H9 (cell line): ENCODE data around the gene PIGM. TPM values are rescaled to one million over a fixed set of nuclear protein-coding genes. Genes with fewer than 3 reads are reported as not detected.

Experiments used
- DNase-seq: peaks from one replicate; pipeline ENCODE4 v3.0.0-alpha.2; 2017
- H2AFZ ChIP-seq: one replicate; pipeline ENCODE4 v1.6.1; 2013; ENCODE audit warnings: mild to moderate bottlenecking, low read length, control low read depth, moderate library complexity
- H2AK5ac ChIP-seq: 2 replicates; pipeline ENCODE4 v1.6.1; 2013; ENCODE audit warnings: low read length, control low read depth, mixed read lengths; ENCODE audit not compliant: insufficient read length
- H2BK120ac ChIP-seq: one replicate; pipeline ENCODE4 v1.6.1; 2013; ENCODE audit warnings: low read depth, mild to moderate bottlenecking, low read length, control low read depth, inconsistent platforms; ENCODE audit not compliant: poor library complexity, severe bottlenecking
- H2BK12ac ChIP-seq: 2 replicates; pipeline ENCODE4 v1.6.1; 2013; ENCODE audit warnings: low read length, control low read depth, mixed read lengths, low read depth; ENCODE audit not compliant: insufficient read length
- H2BK15ac ChIP-seq: 2 replicates; pipeline ENCODE4 v1.6.1; 2013; ENCODE audit warnings: low read depth, low read length, control low read depth
- H2BK20ac ChIP-seq: one replicate; pipeline ENCODE4 v1.6.1; 2013; ENCODE audit warnings: low read depth, mild to moderate bottlenecking, low read length, control low read depth, inconsistent platforms; ENCODE audit not compliant: poor library complexity, severe bottlenecking
- H2BK5ac ChIP-seq: 2 replicates; pipeline ENCODE4 v1.6.1; 2013; ENCODE audit warnings: low read length, control low read depth, mixed read lengths; ENCODE audit not compliant: insufficient read length
- H3K14ac ChIP-seq: 2 replicates; pipeline ENCODE4 v1.6.1; 2013; ENCODE audit warnings: low read length, control low read depth; ENCODE audit not compliant: insufficient read depth
- H3K18ac ChIP-seq: 2 replicates; pipeline ENCODE4 v1.6.1; 2013; ENCODE audit warnings: low read depth, mild to moderate bottlenecking, mixed read lengths, low read length, control low read depth; ENCODE audit not compliant: insufficient read length
- H3K23ac ChIP-seq: 2 replicates; pipeline ENCODE4 v1.6.1; 2013; ENCODE audit warnings: low read length, control low read depth, mixed read lengths, low read depth; ENCODE audit not compliant: insufficient read length
- H3K23me2 ChIP-seq: 2 replicates; pipeline ENCODE4 v1.6.1; 2013; ENCODE audit warnings: low read depth, mild to moderate bottlenecking, mixed read lengths, low read length, control low read depth; ENCODE audit not compliant: insufficient read length, poor library complexity, severe bottlenecking
- H3K27ac ChIP-seq: 2 replicates; pipeline ENCODE4 v1.5.1; 2013; ENCODE audit warnings: low read length, control low read depth, mixed read lengths, low read depth; ENCODE audit not compliant: insufficient read length
- H3K27me3 ChIP-seq: 2 replicates; pipeline ENCODE4 v1.6.1; 2013; ENCODE audit warnings: low read length, control low read depth, inconsistent platforms; ENCODE audit not compliant: insufficient read depth
- H3K4ac ChIP-seq: 2 replicates; pipeline ENCODE4 v1.6.1; 2013; ENCODE audit warnings: low read depth, mild to moderate bottlenecking, control low read depth, inconsistent platforms, low read length, moderate library complexity
- H3K4me1 ChIP-seq: 2 replicates; pipeline ENCODE4 v1.6.1; 2013; ENCODE audit warnings: low read length, control low read depth, inconsistent platforms; ENCODE audit not compliant: insufficient read depth
- H3K4me2 ChIP-seq: 2 replicates; pipeline ENCODE4 v1.6.1; 2013; ENCODE audit warnings: low read length, control low read depth, mixed read lengths; ENCODE audit not compliant: insufficient read length, insufficient read depth
- H3K56ac ChIP-seq: 2 replicates; pipeline ENCODE4 v1.6.1; 2013; ENCODE audit warnings: low read depth, mild to moderate bottlenecking, mixed read lengths, low read length, control low read depth; ENCODE audit not compliant: insufficient read length
- H3K79me1 ChIP-seq: 2 replicates; pipeline ENCODE4 v1.6.1; 2013; ENCODE audit warnings: low read depth, mild to moderate bottlenecking, moderate library complexity, low read length, control low read depth, inconsistent platforms; ENCODE audit not compliant: insufficient read depth, poor library complexity, severe bottlenecking
- H3K79me2 ChIP-seq: 2 replicates; pipeline ENCODE4 v1.6.1; 2013; ENCODE audit warnings: low read length, control low read depth, inconsistent platforms; ENCODE audit not compliant: insufficient read depth
- H3K9ac ChIP-seq: 2 replicates; pipeline ENCODE4 v1.6.1; 2013; ENCODE audit warnings: low read length, control low read depth, mixed read lengths; ENCODE audit not compliant: insufficient read length; ENCODE audit errors: extremely low read depth
- H3K9me3 ChIP-seq: one replicate; pipeline ENCODE4 v1.6.1; 2013; ENCODE audit warnings: low read depth, low read length, inconsistent platforms; ENCODE audit not compliant: control insufficient read depth
- H3T11ph ChIP-seq: one replicate; pipeline ENCODE4 v1.6.1; 2013; ENCODE audit warnings: mild to moderate bottlenecking, low read length, control low read depth, inconsistent platforms
- H4K20me1 ChIP-seq: one replicate; pipeline ENCODE4 v1.6.1; 2013; ENCODE audit not compliant: control insufficient read depth, insufficient read length, insufficient read depth
- H4K5ac ChIP-seq: 2 replicates; pipeline ENCODE4 v1.6.1; 2013; ENCODE audit warnings: low read depth, mild to moderate bottlenecking, mixed read lengths, low read length, control low read depth; ENCODE audit not compliant: insufficient read length
- H4K8ac ChIP-seq: replicated peaks from 2 replicates; pipeline ENCODE4 v1.6.1; 2013; ENCODE audit warnings: low read length, control low read depth, mixed read lengths, low read depth; ENCODE audit not compliant: insufficient read length
- H4K91ac ChIP-seq: 2 replicates; pipeline ENCODE4 v1.6.1; 2013; ENCODE audit warnings: low read depth, mild to moderate bottlenecking, moderate library complexity, mixed read lengths, low read length, control low read depth; ENCODE audit not compliant: insufficient read length
- H3K27ac Mint-ChIP-seq, 3 experiments: 2 replicates in 2 of 3; 3 replicates in 1 of 3; pipeline ENCODE4 v1.8.0; 2020 to 2021; ENCODE audit warnings: mixed read lengths in 3 of 3, mild to moderate bottlenecking in 1 of 3, moderate library complexity in 1 of 3
- H3K27me3 Mint-ChIP-seq: 2 replicates; pipeline ENCODE4 v1.8.0; 2021; ENCODE audit warnings: low read depth, mild to moderate bottlenecking, moderate library complexity, mixed read lengths
- H3K36me3 Mint-ChIP-seq, 3 experiments: 2 replicates in 2 of 3; 3 replicates in 1 of 3; pipeline ENCODE4 v1.8.0; 2020 to 2021; ENCODE audit warnings: low read depth in 3 of 3, mixed read lengths in 3 of 3; ENCODE audit not compliant: insufficient read depth in 1 of 3
- H3K4me1 Mint-ChIP-seq, 2 experiments: 2 replicates each; pipeline ENCODE4 v1.8.0; 2020; ENCODE audit warnings: mixed read lengths in 2 of 2
- H3K4me3 Mint-ChIP-seq, 2 experiments: 2 replicates in 1 of 2; 3 replicates in 1 of 2; pipeline ENCODE4 v1.8.0; 2020 to 2021; ENCODE audit warnings: mild to moderate bottlenecking in 2 of 2, mixed read lengths in 2 of 2, moderate library complexity in 1 of 2
- H3K9me3 Mint-ChIP-seq, 2 experiments: 2 replicates in 1 of 2; 3 replicates in 1 of 2; pipeline ENCODE4 v1.8.0; 2020; ENCODE audit warnings: mild to moderate bottlenecking in 2 of 2, mixed read lengths in 2 of 2, moderate library complexity in 1 of 2
- CTCF ChIP-seq: fragments of 200-600 bp; sonication (generic); conservative IDR thresholded peaks from 3 replicates; pipeline ENCODE4 v1.8.0; 2021; ENCODE audit warnings: antibody characterized with exemption, mild to moderate bottlenecking
- WGBS: extraction: QIAGEN DNeasy Blood & Tissue Kit; methylation state at CpG from one replicate; pipeline ENCODE4 v1.1.7; 2013; ENCODE audit warnings: missing lambda C conversion rate, low lambda C conversion rate, mixed read lengths; ENCODE audit not compliant: insufficient read length; ENCODE audit errors: extremely low coverage; 5-methylcytosine and 5-hydroxymethylcytosine counted together
- total RNA-seq: library from RNA; stranded (reverse); gene quantifications from 2 replicates; pipeline ENCODE4 v1.2.1, GENCODE V29; 2021

PIGM gene
- total RNA-seq, 1 experiment from 2014 or later, result 5.9 TPM

- H3T11ph ChIP-seq, result no peak overlapping the region
- no peak overlapping the region for H3K18ac ChIP-seq
- no peak overlapping the region for H2BK20ac ChIP-seq
- no peaks in the 10 kb centered on the region for H3K27me3 ChIP-seq
- no CpG with 5 or more reads among the region's 3 CpGs for WGBS
- no peak overlapping the region for H3K23ac ChIP-seq
- peaks cover 29% of the 10 kb centered on the region for H3K27me3 Mint-ChIP-seq
- no peak overlapping the region for H2BK15ac ChIP-seq
- TF ChIP-seq CTCF, result no peak
- H3K4me1 ChIP-seq, result no peaks in the 10 kb centered on the region
- H3K27ac ChIP-seq, result no peak overlapping the region
- DNase-seq, result no peak
- no peak overlapping the region for H2BK5ac ChIP-seq
- no peak overlapping the region for H3K56ac ChIP-seq
- peaks cover 0 to 3% of the 10 kb centered on the region in 2 experiments; a peak in 2 of 4 replicates for H3K4me1 Mint-ChIP-seq
- H3K9ac ChIP-seq, result no peak overlapping the region
- no peak overlapping the region for H2AK5ac ChIP-seq
- H3K27ac Mint-ChIP-seq, result no peak overlapping the region
- no peak overlapping the region for H2BK120ac ChIP-seq
- no peak overlapping the region for H3K4me2 ChIP-seq
- no peaks in the 10 kb centered on the region for H4K20me1 ChIP-seq
- no peak overlapping the region for H3K14ac ChIP-seq
- no peak overlapping the region for H4K5ac ChIP-seq
- no peak overlapping the region for H4K8ac ChIP-seq
- no peak overlapping the region for H3K4me3 Mint-ChIP-seq
- H3K4ac ChIP-seq, result no peak overlapping the region
- H2AFZ ChIP-seq, result no peak overlapping the region
- H2BK12ac ChIP-seq, result no peak overlapping the region
- H3K36me3 Mint-ChIP-seq, result no peaks in the 10 kb centered on the region
- H3K79me2 ChIP-seq, result no peaks in the 10 kb centered on the region
- H3K79me1 ChIP-seq, result no peaks in the 10 kb centered on the region
- H3K9me3 Mint-ChIP-seq, result no peaks in the 10 kb centered on the region
- H3K23me2 ChIP-seq, result no peaks in the 10 kb centered on the region
- H4K91ac ChIP-seq, result no peak overlapping the region
- no peaks in the 10 kb centered on the region for H3K9me3 ChIP-seq
Observed at GRCh38 chr1:159979257-159979656, 52.5 kb downstream of the PIGM start.
